NCI-H345 treated with DMSO at 0.1 percent for 48 hours (cell line): ENCODE measurements around the gene TFF1.

ENCODE experiments used
- DNase-seq: peaks from one replicate; lab custom pipeline; 2025; ENCODE audit not compliant: unreplicated experiment; lab: John Stamatoyannopoulos, UW

TFF1 gene

DNA sequence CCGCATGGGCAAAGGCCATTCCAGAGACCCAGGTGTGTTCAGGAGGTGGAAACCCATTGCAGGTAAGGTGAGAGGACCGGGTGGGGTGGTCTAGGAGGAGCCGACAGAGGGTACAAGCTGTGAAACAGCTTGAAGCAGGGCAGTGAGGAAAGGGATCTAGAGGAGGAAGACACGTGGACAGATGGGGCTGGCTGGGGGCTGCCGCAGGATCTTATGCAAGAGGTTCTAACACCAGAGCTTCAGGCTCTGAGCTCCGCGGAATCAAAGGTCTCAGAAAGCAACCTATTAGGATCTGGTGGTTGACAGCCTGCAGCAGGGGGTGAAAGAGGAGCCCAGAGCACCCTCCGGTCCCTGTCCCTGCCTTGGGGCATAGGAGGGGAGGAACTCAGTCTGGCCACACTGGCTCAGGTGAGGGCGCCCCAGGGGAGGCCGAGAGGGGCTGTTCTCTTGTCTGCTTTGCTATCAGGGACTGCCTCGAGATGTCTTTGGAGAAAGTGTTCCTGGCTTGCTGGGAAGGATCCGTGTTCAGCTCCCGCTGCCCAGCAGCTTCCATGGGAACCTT is 1.9 kb downstream of the TFF1 start:
- no peak for DNase-seq

DNA sequence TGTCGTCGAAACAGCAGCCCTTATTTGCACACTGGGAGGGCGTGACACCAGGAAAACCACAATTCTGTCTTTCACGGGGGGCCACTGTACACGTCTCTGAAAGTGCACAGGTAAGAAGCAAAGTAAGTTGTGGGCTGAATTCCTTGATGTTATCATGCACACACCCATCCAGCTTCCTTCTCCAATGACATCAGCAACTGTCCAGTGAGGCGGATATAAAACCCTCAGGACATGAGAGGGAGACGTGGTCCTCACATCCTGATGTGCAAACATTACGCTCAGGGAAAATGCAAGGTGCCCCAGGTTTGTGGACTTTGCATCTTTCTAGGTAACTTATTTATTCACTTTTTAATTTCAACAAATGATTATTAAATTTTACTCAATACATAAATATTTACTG is 3.0 kb downstream of the TFF1 start:
- no peak for DNase-seq

DNA sequence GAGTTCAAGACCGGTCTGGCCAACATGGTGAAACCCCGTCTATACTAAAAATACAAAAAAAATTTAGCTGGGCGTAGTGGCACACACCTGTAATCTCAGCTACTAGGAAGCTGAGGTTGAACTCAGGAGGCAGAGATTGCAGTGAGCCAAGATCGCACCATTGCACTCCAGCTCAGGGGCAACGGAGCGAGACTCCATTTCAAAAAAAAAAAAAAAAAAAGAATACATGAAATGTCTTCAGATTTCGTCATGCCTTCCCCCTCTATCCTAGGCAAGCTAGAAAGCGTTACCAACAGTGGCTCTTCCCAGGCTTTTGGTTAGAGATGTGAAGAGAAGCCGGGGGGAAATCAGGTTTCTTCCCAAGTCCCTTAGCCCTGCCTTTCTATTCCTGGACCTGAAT is 3.6 kb downstream of the TFF1 start:
- no peak for DNase-seq

DNA sequence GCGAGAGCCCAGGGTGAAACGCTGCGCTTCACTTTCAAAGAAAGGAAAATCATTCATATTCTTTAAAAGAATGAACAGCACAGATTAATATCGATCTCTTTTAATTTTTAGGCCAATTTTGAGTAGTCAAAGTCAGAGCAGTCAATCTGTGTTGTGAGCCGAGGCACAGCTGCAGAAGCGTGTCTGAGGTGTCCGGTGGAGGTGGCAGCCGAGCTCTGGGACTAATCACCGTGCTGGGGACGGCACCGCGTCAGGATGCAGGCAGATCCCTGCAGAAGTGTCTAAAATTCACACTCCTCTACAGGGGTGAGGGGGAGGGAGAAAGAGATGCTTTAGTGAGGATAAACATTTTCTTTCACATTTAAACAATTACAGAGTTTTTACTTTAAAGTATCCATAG is 4.1 kb downstream of the TFF1 start:
- DNase-seq = no peak

DNA sequence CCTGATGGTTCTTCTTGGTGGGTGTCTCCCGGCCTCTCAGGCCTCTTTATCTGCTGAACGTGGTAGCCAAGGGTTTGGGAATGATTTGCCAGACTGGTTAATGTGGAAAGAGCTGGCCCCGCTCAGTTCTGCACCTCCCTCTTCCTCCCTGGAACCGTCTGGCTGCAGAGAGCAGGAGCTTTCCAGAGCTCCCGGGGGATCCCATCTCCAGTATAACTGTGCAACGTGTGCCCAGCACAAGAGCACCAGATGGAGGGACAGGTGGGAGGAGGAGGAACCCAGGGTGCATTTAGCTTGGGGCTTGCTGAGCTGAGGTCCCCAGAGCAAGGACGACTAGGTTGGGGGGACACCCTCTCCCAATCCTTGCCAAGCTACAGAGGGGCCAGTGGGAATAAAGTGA is 5.0 kb downstream of the TFF1 start:
- no peak for DNase-seq

DNA sequence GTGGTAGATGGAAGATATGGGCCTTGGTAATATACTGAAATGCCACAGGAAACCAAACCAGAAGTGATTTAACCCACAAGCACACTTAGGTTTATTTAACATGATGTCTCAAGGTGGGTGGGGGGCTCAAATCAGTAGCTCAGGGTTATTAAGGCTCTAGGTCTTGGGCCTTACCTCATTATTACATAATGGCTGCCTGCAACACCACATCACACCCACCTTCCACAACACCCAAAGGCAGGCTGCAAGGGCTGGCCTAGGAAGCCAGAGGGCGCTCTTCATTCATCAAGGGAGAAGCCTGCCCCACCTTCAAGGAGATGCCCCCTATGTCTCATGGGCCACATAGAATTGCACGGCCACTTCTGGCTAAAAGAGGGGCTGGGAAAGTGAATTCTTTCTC is 6.0 kb downstream of the TFF1 start:
- no peak for DNase-seq

DNA sequence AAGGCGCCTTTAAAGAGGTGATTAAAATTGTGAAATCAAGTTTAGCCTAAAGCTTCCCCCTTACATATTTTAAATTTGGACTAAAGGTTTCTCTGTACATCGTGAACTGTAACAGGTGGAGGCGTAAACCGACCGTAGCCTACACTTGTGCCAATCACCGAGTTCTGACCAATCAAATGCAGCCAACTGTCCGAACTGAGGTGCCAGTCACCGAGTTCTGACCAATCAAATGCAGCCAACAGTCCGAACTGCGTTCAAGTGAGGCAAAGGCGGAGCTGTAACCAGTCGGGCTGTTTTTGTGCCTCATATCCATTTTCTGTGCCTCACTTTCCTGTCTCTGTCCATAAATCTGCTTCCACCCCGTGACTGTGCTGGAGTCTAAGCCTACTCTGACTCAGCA is 7.4 kb downstream of the TFF1 start:
- no peak for DNase-seq

DNA sequence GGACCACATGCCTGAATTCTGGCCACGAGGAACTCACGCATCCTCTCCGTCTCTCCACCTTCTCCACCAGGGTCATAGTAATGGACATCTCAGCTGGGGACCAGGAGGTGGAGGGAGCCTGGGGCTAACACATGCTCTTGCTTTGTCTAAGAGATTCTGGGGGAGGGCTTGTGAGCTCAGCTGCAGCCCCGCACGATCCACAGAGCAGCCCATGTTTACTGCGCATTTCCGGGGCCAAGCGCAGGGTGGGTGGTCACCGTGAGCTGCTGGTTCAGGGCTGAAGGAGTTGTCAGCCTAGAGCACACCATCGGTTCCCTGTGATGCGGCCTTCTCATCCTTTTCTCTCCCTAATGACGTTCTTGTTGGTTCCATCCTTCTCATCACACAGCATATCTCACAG is 8.1 kb downstream of the TFF1 start:
- DNase-seq = no peak

DNA sequence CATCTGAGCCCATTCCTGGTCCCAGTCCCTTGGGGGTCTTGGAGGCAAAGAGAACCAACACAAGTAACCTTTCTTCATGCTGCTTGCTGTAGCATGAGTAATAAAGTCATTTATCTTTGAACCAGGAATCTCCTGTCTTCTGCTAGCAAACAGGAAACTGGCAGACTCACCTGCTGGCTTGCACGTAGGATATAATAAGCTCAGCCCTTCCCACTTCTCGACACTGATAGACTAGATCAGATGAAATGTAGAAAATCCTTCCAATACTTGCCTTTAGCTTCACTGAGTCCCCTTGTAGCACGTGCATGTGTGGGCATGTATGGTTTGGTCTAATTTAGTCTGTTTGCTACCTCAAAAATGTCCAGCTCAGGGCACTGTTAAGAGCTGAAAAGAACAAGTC is 9.0 kb downstream of the TFF1 start:
- DNase-seq = no peak

DNA sequence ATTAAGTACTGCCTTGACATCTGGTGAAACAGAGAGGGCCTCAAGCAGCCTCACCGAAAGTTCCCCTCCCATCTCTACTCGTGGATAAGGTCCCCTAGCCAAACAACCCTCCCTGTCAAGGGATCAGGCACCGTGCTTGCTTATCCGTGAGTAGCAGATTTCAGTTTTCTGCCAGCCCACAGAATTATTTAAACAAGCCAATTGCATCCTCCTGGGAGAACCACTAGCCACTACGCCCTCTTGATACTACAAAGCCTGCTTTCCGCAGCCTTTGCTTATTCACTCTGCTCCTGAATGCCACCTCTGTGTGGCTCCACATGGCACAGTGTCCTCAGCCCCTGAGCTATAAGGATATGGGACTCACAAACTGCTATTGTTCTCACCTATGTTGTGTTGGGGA is 9.7 kb downstream of the TFF1 start:
- DNase-seq = no peak

DNA sequence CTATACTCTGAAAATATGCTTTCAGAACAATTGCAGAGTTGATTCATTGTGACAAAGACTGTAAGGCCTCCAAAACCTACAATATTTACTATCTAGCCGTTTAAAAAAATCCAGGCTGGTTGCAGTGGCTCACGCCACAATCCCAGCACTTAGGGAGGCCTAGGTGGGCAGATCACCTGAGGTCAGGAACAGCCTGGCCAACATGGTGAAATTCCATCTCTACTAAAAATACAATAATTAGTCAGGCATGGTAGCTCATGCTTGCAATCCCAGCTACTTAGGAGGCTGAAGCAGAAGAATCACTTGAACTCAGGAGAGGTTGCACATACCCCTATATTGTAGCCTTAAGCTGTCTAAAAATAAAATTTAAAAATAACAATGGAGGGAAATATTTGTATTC is 10.3 kb downstream of the TFF1 start:
- DNase-seq = no peak

DNA sequence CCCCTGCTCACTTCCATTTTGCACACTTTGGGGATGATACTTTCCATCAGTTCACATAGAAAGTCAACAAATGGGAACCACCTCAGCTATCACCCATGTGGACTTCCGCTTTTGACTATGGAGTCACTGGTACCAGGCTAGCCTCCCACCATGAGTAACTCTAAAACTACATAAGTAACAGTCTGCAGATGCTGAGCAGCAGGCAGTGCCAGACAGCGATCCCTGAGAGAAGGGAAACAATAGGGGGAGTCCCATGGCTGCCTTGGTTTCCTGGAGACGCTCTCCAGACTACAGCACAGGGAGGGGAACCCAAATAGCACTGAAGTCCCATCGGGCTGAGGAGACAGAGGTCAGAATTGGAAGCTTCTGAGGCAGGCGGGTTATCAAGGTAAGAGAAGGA is 12.7 kb downstream of the TFF1 start:
- DNase-seq = no peak

DNA sequence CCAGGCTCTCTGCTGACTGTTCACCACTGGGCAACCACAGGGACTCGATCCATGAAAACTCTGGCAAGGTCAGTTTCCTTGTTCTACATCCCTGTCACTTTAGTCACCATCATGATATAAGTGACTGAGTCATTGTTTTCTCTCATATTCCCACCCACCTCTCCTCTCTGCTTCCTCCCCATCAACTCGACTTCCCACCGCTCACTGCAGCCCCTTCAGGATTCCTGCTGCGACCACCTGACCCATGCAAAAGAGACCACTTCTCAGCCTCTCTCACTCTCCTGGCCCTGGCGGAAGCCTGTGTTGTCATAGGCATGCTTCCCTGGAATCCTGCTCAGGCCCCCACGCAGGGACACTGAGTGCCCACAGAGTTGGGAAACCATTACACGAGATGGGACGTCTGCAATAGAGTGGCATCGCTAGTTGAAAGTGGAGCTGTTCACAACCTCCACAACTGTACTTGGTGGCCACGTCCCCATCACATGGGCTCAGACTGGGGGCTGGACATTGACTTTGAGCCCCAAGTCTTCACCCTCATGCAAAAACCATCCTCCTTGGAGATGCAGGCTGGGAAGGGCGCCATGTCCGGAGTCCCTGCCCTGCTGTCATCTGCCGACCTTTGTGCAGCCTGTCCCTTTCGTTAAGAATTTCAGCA is 13.8 kb downstream of the TFF1 start:
- no peak for DNase-seq

DNA sequence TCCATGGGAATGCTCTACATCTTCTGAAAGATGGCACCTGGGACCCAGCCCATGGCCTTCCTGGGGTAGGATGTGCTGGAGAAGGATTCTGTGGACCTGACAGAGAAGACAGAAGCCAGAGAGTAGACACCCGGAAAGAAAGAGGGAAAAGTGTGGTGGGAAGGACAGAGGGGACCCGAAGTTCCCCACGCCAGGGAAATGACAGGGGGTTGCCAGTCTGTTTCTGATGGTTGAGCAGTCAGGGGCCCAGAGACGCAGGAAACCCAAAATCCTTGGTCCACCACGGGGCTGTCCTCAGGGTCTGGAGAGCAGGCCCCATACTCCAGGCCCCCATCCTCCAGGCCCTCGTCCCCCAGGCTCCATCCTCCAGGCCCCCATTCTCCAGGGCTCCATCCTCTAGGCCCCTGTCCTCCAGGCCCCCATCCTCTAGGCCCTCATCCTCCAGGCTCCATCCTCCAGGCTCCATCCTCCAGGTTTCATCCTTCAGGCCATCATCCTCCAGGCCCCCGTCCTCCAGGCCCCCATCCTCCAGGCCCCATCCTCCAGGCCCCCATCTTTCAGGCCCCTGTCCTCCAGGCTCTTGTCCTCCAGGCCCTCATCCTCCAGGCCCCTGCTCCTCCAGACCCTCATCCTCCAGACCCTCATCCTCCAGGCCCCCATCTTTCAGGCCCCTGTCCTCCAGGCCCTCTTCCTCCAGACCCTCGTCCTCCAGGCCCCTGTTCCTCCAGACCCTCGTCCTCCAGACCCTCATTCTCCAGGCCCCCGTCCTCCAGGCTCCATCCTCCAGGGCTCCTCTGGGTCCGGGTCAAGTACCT is 14.5 kb downstream of the TFF1 start:
- no peak for DNase-seq

DNA sequence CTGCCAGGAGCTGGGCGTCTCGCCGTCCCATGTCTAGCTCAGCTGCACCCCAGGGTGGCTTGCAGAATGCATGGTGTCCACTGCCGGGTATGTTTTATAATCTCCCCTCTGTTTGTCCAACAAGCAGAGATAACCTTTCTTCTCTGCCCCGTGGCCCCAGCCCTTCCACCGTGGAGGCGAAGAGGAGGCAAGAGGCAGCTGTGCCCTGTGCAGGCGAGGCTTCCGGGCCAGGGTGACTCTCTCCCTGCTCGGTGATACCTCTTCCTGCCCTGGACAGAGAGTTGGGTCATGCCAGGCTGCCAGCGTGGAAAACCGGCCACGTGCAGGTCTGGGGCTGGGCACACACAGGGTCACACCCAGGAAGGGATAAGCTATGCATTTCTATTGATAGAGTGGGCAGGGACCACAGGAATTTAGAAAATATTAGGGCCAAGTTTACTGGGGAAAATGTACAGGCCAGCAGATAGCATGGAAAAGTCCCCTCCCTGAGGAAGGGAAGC is 15.4 kb downstream of the TFF1 start, which contains the start of gene TFF2:
TSS of gene TFF2 (minus strand) at position 68 of the 500 bp plus-strand sequence. CDS start at position 31, 37 bp downstream.
- DNase-seq = no peak

DNA sequence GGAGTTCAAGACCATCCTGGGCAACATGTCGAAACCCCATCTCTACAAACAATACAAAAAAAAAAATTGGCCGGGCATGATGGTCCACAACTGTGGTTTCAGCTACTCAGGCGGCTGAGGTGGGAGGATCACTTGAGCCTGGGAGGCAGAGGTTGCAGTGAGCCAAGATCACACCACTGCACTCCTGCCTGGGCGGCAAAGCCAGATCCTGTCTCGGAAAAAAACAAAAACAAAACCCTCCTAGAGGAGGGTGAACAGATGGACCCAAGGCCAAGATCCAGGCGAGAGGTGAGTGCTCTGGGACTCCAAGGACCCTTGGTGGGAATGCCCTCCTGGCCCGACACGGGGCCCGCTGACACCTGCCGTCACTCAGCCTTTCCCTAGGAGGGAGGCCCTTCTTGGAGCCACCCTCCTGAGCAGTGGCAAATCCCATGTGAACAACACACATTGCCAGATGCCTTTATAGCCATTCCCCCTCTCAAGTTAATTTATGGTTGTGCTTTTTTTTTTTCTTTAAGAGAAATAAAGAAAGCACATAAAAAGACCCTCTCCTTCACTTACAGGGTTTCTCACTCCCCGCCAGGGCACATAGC is 15.9 kb downstream of the TFF1 start:
- DNase-seq = no peak

DNA sequence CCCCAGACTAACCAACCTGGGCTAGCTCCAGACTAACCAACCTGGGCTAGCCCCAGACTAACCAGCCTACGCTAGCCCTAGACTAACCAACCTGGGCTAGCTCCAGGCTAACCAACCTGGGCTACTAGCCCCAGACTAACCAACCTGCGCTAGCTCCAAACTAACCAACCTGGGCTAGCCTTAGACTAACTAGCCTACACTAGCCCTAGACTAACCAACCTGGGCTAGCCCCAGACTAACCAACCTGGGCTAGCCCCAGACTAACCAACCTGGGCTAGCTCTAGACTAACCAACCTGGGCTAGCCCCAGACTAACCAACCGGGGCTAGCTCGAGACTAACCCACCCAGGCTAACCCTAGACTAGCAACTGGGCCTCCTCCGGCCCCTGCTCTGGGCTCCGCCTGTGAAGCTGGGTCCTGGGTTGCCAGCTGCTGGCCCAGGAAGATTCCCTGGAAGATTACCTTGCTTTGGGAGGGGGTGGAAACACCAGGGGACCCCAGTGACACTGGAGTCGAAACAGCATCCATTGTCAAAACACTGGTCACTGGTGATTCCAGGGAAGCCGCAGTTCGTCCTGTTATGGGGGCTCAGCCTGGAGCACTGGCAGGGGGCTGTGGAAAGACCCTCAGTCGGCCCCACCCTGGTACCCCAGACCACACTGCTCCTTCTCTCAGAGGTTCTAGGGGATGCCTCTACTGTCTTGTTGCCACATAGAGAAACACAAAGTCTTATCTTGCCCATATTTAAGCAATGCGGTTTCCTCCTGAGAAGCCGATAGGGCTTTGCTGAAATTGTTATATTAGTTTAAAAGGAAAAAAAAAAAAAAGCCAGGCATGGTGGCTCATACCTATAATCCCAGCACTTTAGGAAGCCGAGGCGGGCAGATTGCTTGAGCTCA is 16.7 kb downstream of the TFF1 start:
- DNase-seq = no peak

DNA sequence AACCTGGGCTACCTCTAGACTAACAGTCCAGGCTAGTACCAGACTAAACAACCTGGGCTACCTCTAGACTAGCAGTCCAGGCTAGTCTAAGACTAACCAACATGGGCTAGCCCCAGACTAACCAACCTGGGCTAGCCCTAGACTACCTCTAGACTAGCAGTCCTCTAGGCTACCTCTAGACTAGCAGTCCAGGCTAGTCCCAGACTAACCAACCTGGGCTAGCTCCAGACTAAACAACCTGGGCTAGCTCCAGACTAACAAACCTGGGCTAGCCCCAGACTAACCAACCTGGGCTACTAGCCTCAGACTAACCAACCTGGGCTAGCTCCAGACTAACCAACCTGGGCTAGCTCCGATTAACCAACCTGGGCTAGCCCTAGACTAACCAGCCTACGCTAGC is 17.6 kb downstream of the TFF1 start:
- DNase-seq = no peak

DNA sequence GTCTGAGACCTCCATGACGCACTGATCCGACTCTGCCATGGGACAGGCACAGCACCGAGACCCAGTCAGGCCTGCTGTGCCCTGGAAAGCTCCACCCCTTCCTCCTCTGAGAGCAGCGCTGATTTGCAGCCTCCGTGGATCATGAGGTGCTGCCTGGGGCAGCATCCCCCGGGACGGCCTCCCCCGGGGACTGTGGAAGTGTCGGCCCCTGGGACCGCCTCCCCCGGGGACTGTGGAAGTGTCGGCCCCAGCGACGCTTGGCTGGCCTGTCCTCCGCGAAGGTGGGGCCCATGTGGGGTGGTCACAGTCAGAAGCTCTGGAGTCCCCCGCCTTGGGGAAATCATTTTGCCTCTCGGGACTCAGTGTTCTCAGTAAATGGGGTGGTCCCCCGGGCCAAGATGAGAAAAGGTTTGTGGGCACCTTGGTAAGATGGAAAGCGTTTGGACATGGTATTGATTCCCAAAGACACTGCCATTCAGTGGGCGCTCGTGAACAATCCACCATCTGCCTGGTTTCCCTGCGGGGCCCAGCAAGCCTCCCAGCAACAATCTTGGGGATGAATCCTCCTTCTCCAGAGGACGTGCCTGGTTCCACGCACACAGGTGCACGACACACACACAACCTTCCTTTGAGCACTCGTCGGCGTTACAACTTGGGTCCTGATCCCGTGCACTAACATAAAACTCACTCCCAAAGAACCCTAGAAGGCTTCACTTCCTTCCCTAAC is 18.6 kb downstream of the TFF1 start:
- no peak for DNase-seq
